Measurements from ENCODE around the gene CACNA1B.
"Not testable (repeated sequence)": the region's sequence is repeated elsewhere in the genome, so short reads cannot be mapped to it uniquely, and the experiment has no call there.

GRCh38 chr9:138126858-138127584 lies 249.4 kb downstream of the CACNA1B start:
- not testable (repeated sequence) for TF ChIP-seq ELF1 (IDR thresholded peaks at IDR 0.05); SMC3 (IDR thresholded peaks at IDR 0.05; ENCODE audit: low read depth, low read length); FOXM1 (IDR thresholded peaks at IDR 0.05; ENCODE audit: low read depth); EZH2phosphoT487 (IDR thresholded peaks at IDR 0.05; ENCODE audit: borderline replicate concordance, low read depth); CTCF (IDR thresholded peaks at IDR 0.05); YY1 (IDR thresholded peaks at IDR 0.05; ENCODE audit: low read depth); MXI1 (IDR thresholded peaks at IDR 0.05; ENCODE audit: low read depth, low read length)

Measured in SK-N-SH (cell line).